GM23338 (cell line): ENCODE results near the gene VPS13A. TPM values are rescaled to one million over a fixed set of nuclear protein-coding genes. Genes with fewer than 3 reads are reported as not detected.

Experiments
- ATAC-seq: fragments of 200-7000 bp; cut with Tn5 transposase; 3 replicates; pipeline ENCODE4 v1.9.1; 2020
- DNase-seq: peaks from one replicate; pipeline ENCODE4 v3.0.0-alpha.2; 2015; ENCODE audit warnings: low spot score
- H2AFZ ChIP-seq: fragments of 200-600 bp; sonication (generic); 2 replicates; pipeline ENCODE4 v1.8.0; 2016; ENCODE audit warnings: antibody characterized with exemption, mild to moderate bottlenecking, moderate library complexity
- H3F3A ChIP-seq: fragments of 200-600 bp; sonication (generic); replicated peaks from 2 replicates; pipeline ENCODE4 v1.8.0; 2017; ENCODE audit warnings: antibody characterized with exemption, mixed run types, low read depth
- H3K27ac ChIP-seq: fragments of 200-600 bp; sonication (generic); 2 replicates; pipeline ENCODE4 v1.6.1; 2016; ENCODE audit warnings: low read depth
- H3K27me3 ChIP-seq: fragments of 200-600 bp; sonication (generic); 2 replicates; pipeline ENCODE4 v1.8.0; 2016; ENCODE audit warnings: mild to moderate bottlenecking, mixed run types, moderate library complexity; ENCODE audit not compliant: insufficient read depth
- H3K36me3 ChIP-seq: fragments of 200-600 bp; sonication (generic); 2 replicates; pipeline ENCODE4 v1.8.0; 2016; ENCODE audit warnings: mild to moderate bottlenecking; ENCODE audit not compliant: insufficient read depth
- H3K4me1 ChIP-seq: fragments of 200-600 bp; sonication (generic); 2 replicates; pipeline ENCODE4 v1.8.0; 2016; ENCODE audit warnings: mild to moderate bottlenecking, moderate library complexity; ENCODE audit not compliant: insufficient read depth
- H3K4me2 ChIP-seq: fragments of 200-600 bp; sonication (generic); 2 replicates; pipeline ENCODE4 v1.7.1; 2017; ENCODE audit warnings: mixed run types
- H3K4me3 ChIP-seq: fragments of 200-600 bp; sonication (generic); 2 replicates; pipeline ENCODE4 v1.6.1; 2016; ENCODE audit warnings: mixed run types
- H3K79me2 ChIP-seq: fragments of 200-600 bp; sonication (generic); replicated peaks from 2 replicates; pipeline ENCODE4 v1.8.0; 2017; ENCODE audit warnings: mild to moderate bottlenecking; ENCODE audit not compliant: insufficient read depth
- H3K9me2 ChIP-seq: fragments of 200-600 bp; sonication (generic); 2 replicates; pipeline ENCODE4 v1.8.0; 2017; ENCODE audit not compliant: insufficient read depth
- H4K20me1 ChIP-seq: fragments of 200-600 bp; sonication (generic); replicated peaks from 2 replicates; pipeline ENCODE4 v1.8.0; 2017; ENCODE audit warnings: mild to moderate bottlenecking; ENCODE audit not compliant: insufficient read depth
- H3K27ac Mint-ChIP-seq: 2 replicates; pipeline ENCODE4 v1.8.0; 2020; ENCODE audit warnings: inconsistent platforms, mild to moderate bottlenecking, moderate library complexity, mixed read lengths
- H3K27me3 Mint-ChIP-seq: 3 replicates; pipeline ENCODE4 v1.8.0; 2022; ENCODE audit warnings: low read depth, mild to moderate bottlenecking, moderate library complexity, mixed read lengths, inconsistent platforms; ENCODE audit not compliant: insufficient read depth, poor library complexity
- H3K36me3 Mint-ChIP-seq: 3 replicates; pipeline ENCODE4 v1.8.0; 2021; ENCODE audit warnings: low read depth, mild to moderate bottlenecking, inconsistent platforms, moderate library complexity, mixed read lengths
- H3K4me1 Mint-ChIP-seq: 3 replicates; pipeline ENCODE4 v1.8.0; 2020; ENCODE audit warnings: mild to moderate bottlenecking, inconsistent platforms, mixed read lengths
- H3K4me3 Mint-ChIP-seq: 3 replicates; pipeline ENCODE4 v1.8.0; 2021; ENCODE audit warnings: moderate library complexity, mild to moderate bottlenecking, inconsistent platforms, mixed read lengths
- H3K9me3 Mint-ChIP-seq: 3 replicates; pipeline ENCODE4 v1.8.0; 2020; ENCODE audit warnings: moderate library complexity, mild to moderate bottlenecking, inconsistent platforms, mixed read lengths
- CREB1 ChIP-seq: fragments of 250-450 bp; sonication (Bioruptor Pico); IDR thresholded peaks from 2 replicates; pipeline ENCODE4 v1.5.0; 2020; ENCODE audit warnings: low read depth, mild to moderate bottlenecking, moderate library complexity
- CTCF ChIP-seq, 2 experiments: fragments of 200-600 bp in 1 of 2; sonication (generic) in 1 of 2; conservative IDR thresholded peaks; 2 replicates each; pipeline versions ENCODE4 v1.5.1 to v1.6.1; 2016 to 2017; ENCODE audit warnings: antibody characterized with exemption in 2 of 2, low read depth in 2 of 2, mild to moderate bottlenecking in 2 of 2, moderate library complexity in 1 of 2
- ETS1 ChIP-seq: IDR thresholded peaks from 2 replicates; pipeline ENCODE4 v1.6.1; 2016; ENCODE audit warnings: antibody characterized with exemption
- EZH2 ChIP-seq: fragments of 200-600 bp; sonication (generic); IDR thresholded peaks from one replicate; pipeline ENCODE4 v1.8.0; 2017; ENCODE audit warnings: antibody characterized with exemption, mild to moderate bottlenecking, low read depth; ENCODE audit not compliant: unreplicated experiment
- EZH2phosphoT487 ChIP-seq: fragments of 200-600 bp; sonication (generic); IDR thresholded peaks from one replicate; pipeline ENCODE4 v1.8.1; 2018; ENCODE audit warnings: antibody characterized with exemption; ENCODE audit not compliant: unreplicated experiment
- JUNB ChIP-seq: IDR thresholded peaks from one replicate; pipeline ENCODE4 v1.6.1; 2016; ENCODE audit warnings: antibody characterized with exemption; ENCODE audit not compliant: unreplicated experiment
- NANOG ChIP-seq: IDR thresholded peaks from 2 replicates; pipeline ENCODE4 v1.6.1; 2016; ENCODE audit warnings: antibody characterized with exemption, borderline replicate concordance
- POLR2AphosphoS5 ChIP-seq: IDR thresholded peaks from 2 replicates; pipeline ENCODE4 v1.6.1; 2016; ENCODE audit warnings: antibody characterized with exemption, low read depth
- REST ChIP-seq: IDR thresholded peaks from one replicate; pipeline ENCODE4 v1.6.1; 2018; ENCODE audit warnings: antibody characterized with exemption; ENCODE audit not compliant: unreplicated experiment
- STAT1 ChIP-seq: IDR thresholded peaks from one replicate; pipeline ENCODE4 v1.6.1; 2016; ENCODE audit warnings: antibody characterized with exemption; ENCODE audit not compliant: unreplicated experiment
- ZNF114 ChIP-seq: fragments of 250-450 bp; sonication (Bioruptor Pico); IDR thresholded peaks from 2 replicates; pipeline ENCODE4 v1.5.0; 2020; ENCODE audit warnings: mild to moderate bottlenecking, moderate library complexity
- ZNF331 ChIP-seq: fragments of 250-450 bp; sonication (Bioruptor Pico); IDR thresholded peaks from 2 replicates; pipeline ENCODE4 v1.5.0; 2020; ENCODE audit warnings: low read depth, mild to moderate bottlenecking, moderate library complexity
- polyA plus RNA-seq: library from polyadenylated mRNA; unstranded; fragments of >200 nt; fragmentation: Nextera tagmentation; extraction: Ambion mirVana; gene quantifications from 2 replicates; pipeline ENCODE4 v1.2.1, GENCODE V29; 2016
- total RNA-seq: library from RNA; depleted of rRNA; stranded (reverse); fragments of >200 nt; shearing (Covaris generic); gene quantifications from 2 replicates; pipeline ENCODE4 v1.2.3, GENCODE V29; 2014
- TF ChIP-seq, protein P1 (sequence below): fragments of 250-450 bp; sonication (Bioruptor Pico); IDR thresholded peaks from 2 replicates; pipeline ENCODE4 v1.5.0; 2020; ENCODE audit warnings: mild to moderate bottlenecking, moderate library complexity

The VPS13A gene
- total and polyA plus RNA-seq, 2 experiments from 2014 or later = 45.9 to 68.1 TPM

DNA sequence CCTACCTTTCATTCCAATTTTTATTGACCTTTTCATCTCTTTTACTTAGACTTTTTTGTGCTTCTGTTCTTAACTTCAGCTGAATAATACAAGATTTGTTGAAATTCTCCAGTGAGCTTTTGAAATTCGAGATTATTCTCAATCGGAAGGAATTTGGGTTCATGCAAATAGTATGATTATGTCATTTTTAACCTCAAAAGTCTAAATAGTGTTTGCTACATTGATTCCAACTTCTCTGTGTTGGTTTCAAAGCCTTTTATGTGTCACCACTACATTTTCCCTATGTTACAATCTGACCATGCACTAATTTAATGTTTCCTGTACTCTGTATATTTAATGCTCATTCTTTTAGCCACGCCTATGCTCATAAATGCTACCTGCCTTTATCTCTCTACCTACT is 44.1 kb downstream of the VPS13A start:
- Mint-ChIP-seq H3K27ac (no peak overlapping the region), H3K36me3 (peaks cover 7% of the 10 kb centered on the region; the same call in 2 of the 3 replicates), H3K4me1 (peaks cover 17% of the 10 kb centered on the region), H3K27me3 (no peaks in the 10 kb centered on the region), H3K4me3 (no peak overlapping the region), H3K9me3 (no peaks in the 10 kb centered on the region)
- DNase-seq = no peak
- Histone ChIP-seq H3K36me3 (no peaks in the 10 kb centered on the region), H4K20me1 (no peaks in the 10 kb centered on the region), H3K79me2 (no peaks in the 10 kb centered on the region), H3K9me2 (no peaks in the 10 kb centered on the region), H3K27me3 (no peaks in the 10 kb centered on the region), H3K4me2 (no peak overlapping the region), H2AFZ (no peak overlapping the region), H3K4me1 (peaks cover 7% of the 10 kb centered on the region), H3K27ac (no peak overlapping the region), H3F3A (no peaks in the 10 kb centered on the region), H3K4me3 (no peak overlapping the region)
- no peak for ATAC-seq
- TF ChIP-seq CTCF (conservative IDR thresholded peaks at IDR 0.05; ENCODE audit: low read depth in 2 of 2) (no peak), JUNB (no peak), NANOG (no peak), ZNF331 (no peak), ZNF114 (CRISPR knock-in tag) (no peak), CREB1 (no peak), REST (no peak), POLR2AphosphoS5 (no peak), ETS1 (no peak), EZH2 (no peak), EZH2phosphoT487 (no peak), STAT1 (no peak)
- TF ChIP-seq, protein P1, sequence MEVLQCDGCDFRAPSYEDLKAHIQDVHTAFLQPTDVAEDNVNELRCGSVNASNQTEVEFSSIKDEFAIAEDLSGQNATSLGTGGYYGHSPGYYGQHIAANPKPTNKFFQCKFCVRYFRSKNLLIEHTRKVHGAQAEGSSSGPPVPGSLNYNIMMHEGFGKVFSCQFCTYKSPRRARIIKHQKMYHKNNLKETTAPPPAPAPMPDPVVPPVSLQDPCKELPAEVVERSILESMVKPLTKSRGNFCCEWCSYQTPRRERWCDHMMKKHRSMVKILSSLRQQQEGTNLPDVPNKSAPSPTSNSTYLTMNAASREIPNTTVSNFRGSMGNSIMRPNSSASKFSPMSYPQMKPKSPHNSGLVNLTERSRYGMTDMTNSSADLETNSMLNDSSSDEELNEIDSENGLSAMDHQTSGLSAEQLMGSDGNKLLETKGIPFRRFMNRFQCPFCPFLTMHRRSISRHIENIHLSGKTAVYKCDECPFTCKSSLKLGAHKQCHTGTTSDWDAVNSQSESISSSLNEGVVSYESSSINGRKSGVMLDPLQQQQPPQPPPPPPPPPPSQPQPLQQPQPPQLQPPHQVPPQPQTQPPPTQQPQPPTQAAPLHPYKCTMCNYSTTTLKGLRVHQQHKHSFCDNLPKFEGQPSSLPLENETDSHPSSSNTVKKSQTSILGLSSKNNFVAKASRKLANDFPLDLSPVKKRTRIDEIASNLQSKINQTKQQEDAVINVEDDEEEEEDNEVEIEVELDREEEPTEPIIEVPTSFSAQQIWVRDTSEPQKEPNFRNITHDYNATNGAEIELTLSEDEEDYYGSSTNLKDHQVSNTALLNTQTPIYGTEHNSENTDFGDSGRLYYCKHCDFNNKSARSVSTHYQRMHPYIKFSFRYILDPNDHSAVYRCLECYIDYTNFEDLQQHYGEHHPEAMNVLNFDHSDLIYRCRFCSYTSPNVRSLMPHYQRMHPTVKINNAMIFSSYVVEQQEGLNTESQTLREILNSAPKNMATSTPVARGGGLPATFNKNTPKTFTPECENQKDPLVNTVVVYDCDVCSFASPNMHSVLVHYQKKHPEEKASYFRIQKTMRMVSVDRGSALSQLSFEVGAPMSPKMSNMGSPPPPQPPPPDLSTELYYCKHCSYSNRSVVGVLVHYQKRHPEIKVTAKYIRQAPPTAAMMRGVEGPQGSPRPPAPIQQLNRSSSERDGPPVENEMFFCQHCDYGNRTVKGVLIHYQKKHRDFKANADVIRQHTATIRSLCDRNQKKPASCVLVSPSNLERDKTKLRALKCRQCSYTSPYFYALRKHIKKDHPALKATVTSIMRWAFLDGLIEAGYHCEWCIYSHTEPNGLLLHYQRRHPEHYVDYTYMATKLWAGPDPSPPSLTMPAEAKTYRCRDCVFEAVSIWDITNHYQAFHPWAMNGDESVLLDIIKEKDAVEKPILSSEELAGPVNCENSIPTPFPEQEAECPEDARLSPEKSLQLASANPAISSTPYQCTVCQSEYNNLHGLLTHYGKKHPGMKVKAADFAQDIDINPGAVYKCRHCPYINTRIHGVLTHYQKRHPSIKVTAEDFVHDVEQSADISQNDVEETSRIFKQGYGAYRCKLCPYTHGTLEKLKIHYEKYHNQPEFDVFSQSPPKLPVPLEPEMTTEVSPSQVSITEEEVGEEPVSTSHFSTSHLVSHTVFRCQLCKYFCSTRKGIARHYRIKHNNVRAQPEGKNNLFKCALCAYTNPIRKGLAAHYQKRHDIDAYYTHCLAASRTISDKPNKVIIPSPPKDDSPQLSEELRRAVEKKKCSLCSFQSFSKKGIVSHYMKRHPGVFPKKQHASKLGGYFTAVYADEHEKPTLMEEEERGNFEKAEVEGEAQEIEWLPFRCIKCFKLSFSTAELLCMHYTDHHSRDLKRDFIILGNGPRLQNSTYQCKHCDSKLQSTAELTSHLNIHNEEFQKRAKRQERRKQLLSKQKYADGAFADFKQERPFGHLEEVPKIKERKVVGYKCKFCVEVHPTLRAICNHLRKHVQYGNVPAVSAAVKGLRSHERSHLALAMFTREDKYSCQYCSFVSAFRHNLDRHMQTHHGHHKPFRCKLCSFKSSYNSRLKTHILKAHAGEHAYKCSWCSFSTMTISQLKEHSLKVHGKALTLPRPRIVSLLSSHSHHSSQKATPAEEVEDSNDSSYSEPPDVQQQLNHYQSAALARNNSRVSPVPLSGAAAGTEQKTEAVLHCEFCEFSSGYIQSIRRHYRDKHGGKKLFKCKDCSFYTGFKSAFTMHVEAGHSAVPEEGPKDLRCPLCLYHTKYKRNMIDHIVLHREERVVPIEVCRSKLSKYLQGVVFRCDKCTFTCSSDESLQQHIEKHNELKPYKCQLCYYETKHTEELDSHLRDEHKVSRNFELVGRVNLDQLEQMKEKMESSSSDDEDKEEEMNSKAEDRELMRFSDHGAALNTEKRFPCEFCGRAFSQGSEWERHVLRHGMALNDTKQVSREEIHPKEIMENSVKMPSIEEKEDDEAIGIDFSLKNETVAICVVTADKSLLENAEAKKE (CRISPR knock-in tag) = no peak
